GM18526 (cell line): ENCODE measurements around the gene NIF3L1.

Experiments
- POLR2A ChIP-seq: IDR thresholded peaks from 3 replicates; pipeline ENCODE4 v1.6.1; 2011; ENCODE audit not compliant: insufficient read length; ENCODE audit errors: extremely low read depth

The NIF3L1 gene, protein sequence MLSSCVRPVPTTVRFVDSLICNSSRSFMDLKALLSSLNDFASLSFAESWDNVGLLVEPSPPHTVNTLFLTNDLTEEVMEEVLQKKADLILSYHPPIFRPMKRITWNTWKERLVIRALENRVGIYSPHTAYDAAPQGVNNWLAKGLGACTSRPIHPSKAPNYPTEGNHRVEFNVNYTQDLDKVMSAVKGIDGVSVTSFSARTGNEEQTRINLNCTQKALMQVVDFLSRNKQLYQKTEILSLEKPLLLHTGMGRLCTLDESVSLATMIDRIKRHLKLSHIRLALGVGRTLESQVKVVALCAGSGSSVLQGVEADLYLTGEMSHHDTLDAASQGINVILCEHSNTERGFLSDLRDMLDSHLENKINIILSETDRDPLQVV

DNA sequence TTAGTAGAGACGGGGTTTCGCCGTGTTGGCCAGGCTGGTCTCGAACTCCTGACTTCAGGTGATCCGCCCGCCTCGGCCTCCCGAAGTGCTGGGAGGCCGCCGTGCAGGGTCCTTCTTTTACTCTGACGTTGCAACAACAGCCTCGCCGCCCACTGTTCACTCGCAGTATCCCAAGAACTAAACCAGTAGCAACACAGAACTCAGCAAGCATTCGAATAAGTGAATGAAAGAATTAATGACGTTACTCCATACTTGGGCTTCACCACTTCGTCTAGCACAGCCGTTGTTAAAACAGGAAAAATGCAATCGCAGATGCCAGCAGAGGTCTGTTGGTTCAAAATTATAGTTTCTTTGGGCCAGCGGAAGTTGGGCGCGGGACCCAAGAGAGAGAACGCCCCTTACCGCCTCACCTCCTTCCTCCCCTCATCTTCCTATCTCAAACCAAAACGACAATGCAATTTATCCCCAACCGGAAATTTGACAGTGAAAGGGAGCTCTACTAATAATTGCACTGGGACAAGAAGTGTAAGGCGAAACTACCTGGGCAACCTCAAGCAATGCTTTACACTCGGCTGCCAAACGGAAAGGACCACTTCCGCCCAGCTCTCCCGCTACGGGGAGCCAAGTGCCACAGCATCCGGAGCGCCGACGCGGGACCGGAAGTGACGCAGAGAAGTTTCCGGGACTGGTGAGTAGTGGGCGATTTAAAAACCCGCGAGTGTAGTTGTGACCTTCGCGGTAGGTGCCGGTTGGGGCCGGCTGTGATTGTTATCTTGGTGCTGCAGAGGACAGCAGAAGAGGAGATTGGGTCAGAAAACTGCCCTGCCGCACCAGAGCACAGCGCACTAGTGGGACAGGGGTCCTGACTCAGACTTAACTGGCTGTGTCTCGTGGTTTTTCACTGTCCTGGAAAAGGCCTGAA lies at the start of gene NIF3L1, which contains the start of gene PPIL3:
Gene NIF3L1, plus strand, starts transcription at position 668 of the 922 bp plus-strand sequence. CDS start 2,573 bp downstream, outside the sequence.
Gene PPIL3, minus strand, starts transcription at position 374 of the 922 bp plus-strand sequence. CDS start 1,462 bp downstream, outside the sequence.
- no peak for TF ChIP-seq POLR2A

DNA sequence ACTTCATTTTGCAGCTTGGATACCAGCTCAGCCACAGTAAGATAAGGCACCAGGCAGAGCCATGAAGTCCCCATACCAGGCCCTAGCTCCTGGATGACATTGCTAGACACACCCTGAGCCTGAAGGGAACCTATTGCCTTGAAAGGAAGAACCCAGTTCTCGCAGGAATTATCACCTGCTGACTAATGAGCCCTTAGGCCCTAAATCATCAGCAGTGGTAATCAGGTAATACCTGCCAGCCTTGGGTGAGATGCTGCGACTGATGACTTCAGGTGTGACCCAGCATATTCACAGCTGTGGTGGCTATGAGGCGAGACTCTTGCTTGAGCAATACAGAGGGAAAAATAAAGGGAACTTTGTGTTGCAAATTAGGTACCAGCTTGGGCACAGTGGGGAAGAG lies 49.7 kb upstream of the NIF3L1 start:
- TF ChIP-seq POLR2A = no peak

DNA sequence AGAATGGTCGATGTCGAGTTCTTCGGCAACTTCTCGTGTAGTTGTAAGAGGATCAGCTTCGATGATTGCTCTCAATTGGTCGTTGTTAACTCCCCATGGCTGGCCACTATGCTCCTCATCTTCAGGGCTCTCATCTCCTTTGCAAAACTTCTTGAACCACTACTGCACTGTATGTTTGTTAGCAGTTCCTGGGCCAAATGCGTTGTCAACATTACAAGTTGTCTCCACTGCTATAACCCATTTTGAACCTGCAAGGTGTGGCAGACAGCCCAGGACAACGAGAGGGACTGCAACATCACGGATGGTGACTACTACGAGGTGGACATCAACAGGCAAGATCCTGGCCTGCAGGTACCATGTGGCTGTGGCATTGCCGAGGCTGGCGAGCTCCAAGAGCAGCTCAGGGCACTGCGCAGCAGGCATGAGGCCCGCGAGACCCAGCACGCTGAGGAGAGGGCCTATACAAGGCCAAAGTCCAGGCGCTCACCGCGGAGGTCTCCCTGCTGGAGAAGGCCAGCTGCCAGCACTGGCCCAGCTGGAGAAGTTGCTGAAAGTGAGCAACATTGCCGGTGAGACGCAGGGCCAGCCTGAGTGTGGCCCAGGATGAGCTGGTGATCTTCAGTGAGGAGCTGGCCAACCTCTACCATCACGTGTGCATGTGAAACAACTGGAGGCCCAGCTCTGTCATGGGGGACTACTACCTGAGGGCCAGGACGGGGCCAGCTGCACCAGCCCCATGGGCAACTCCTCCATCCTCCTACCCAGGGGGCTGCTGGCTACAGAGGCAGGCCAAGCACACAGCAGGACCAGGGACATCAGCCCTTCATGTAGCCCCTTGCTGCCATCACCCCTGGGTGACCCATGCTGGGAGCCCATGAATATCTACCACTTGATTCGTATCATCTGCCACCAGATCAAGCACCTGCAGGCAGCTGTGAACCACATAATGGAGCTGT lies 44.9 kb upstream of the NIF3L1 start:
- TF ChIP-seq POLR2A = no peak

DNA sequence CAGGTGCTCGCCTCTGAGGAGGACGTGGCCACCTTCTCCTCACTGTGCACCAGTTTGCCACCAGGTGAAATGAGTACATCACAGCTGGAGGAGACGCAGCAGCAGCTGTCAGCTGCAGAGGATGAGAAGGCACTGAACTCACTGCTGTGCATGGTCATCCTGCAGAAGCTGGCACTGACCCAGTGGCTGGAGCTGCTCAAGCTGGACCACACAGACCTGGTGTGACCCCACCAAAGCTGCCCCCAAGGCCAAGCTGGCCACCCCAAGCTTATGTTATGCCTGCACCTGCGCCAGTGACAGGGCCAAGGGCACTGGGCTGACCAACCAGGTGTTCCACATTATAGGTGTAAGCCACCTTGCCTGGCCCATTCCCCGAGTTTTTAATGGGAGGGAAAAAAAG lies 44.0 kb upstream of the NIF3L1 start:
- no peak for TF ChIP-seq POLR2A

DNA sequence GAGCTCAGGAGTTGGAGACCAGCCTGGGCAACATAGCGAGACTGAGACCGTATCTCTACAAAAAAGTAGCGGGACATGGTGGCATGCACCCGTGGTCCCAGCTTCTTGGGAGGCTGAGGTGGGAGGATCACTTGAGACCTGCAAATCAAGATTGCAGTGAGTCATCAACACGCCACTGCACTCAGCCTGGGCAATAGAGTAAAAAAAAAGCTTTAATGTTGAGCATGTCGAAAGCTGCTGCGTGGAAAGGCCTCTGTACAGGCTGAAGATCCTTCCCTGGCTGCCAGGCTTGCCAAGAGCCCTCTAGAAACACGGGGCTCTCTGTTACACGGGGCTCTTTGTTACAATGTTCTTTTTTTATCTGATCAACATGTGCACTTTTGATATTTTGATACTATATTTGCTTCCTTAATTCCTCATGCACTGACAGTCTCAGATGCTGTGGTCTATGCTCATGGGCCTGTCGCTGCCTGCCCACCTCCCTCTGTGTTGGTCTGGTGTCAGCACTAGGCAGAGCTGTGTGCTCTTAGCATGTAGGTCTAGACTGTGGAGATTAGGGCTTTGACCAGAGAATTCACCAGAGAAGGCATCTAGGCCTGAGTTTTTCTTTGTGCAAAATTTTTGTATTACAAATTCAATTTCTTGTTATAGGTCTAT lies 43.4 kb upstream of the NIF3L1 start:
- no peak for TF ChIP-seq POLR2A

DNA sequence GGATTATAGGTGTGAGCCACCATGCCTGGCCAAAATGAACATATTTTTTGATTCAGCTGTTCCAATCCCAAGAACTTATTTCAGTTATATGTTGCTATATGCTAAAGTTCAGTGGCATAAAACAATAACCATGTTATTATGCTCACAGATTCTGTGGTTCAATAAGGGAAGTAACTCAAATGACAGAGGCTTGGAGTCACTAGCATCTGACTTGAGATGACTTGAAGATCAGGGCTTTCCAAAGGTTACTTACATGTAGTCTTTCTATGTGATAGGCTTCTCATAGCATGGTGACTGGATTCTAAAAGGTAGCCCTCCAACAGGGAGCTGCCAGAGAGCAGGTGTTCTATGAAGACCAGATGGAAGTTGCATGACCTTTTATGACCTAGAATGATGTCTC lies 41.9 kb upstream of the NIF3L1 start:
- TF ChIP-seq POLR2A = no peak

DNA sequence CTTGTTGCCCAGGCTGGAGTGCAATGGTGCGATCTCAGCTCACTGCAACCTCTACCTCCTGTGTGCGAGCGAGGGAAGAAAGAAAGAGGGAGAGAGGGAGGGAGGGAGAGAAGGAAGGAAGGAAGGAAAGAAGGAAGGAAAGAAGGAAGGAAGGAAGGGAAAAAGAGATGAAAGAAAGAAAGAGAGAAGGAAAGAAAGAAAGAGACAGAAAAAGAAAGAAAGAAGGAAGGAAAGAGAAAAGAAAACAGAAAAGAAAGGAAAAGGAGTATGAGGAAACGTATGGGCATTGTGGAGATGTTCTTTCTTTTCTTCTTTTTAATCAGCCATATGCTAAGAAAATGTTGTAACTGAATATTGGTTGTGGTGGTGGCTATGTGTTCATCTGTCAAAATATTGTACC lies 41.2 kb upstream of the NIF3L1 start:
- TF ChIP-seq POLR2A = no peak

DNA sequence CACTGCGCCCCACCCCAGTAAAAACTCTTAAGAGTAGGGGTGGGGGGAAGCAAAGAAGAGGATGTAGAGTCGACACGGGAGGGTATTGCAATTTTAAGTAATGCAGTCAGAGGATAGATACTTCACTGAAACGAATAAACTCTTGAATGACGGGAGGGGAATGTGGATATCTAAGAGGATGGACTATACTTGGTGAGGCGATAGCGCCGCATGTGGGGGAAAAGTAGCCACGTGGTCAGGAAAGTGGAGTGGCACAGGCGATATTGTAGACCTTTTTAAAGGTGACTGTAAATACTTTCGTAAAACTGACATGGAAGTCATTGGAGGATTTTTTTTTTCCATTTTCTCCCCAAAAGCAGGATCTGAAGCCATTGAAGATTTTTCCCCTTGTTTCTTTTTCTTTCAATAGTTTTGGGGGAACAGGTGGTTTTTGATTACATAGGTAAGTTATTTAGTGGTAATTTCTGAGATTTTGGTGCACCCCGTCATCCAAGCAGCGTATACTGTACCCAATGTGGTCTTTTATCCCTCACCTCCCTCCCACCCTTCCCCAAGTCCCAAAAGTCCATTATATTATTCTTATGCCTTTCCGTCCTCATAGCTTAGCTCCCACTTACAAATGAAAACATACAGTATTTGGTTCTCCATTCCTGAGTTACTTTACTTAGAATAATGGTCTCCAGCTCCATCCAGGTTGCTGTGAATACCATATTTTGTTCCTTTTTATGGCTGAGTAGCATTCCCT lies 38.5 kb upstream of the NIF3L1 start:
- no peak for TF ChIP-seq POLR2A

DNA sequence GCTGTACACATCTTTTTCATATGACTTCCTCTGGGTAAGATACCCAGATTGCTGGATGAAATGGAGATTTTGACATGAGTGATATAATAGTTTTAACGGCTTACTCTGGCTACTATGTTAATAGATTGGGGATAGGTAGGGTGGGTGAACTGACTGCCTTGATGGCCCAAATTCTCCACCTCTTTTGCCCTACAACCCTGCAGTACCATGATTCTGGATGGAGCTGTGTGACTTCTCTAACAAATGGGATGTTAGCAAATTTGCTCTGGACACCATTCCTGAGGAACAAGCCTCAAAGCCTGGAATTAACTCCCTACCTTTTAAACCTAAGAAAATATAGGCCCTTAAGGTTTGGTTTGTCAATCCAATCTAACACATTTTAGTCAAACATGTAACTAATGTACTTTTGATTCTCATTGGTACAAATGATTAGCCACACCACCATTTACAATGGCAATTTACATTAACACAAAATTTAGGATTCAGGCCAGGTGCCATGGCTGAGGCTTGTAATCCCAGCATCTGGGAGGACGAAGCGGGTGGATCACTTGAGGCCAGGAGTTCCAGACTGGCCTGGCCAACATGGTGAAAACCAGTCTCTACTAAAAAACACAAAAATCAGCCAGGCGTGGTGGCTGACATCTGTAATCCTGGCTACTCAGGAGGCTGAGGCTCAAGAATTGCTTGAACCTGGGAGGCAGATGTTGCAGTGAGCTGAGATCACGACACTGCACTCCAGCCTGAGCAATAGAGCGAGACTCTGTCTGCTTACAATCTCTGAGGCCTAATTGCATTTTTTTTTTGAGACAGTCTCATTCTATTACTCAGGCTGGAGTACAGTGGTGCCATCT lies 37.5 kb upstream of the NIF3L1 start:
- no peak for TF ChIP-seq POLR2A

DNA sequence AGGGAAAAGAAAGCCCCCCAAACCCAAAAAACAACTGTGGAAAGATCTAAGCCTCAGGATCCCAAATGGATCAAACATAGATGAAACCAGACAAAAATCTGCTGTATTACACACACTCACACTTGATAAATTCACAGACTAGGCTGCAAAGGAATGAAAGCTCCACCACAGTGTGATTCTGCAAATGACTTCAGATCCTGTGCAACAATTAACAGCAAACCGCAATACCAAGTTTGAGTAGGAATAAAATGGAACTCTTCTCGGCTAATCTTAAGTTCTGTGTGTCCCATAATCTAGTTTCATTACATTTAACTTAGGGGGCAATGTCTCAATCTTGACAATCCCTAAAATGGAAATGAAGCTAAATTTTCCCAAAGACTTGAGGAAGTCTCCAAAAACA lies 36.6 kb upstream of the NIF3L1 start:
- no peak for TF ChIP-seq POLR2A

DNA sequence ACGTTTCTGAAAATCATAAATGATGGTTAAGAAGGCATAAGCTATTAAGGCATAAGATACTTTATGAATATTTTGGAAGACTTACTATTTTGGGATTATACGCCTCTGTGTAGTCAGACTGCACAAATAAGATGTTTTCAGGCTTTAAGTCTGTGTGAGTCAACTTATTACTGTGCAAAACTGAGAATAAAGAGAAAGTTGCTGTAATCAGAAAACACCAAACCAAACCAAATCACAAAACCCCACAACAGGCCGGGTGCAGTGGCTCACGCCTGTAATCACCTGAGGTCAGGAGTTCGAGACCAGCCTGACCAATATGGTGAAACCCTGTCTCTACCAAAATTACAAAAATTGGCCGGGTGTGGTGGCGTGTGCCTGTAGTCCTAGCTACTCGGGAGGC lies 32.4 kb upstream of the NIF3L1 start:
- no peak for TF ChIP-seq POLR2A

DNA sequence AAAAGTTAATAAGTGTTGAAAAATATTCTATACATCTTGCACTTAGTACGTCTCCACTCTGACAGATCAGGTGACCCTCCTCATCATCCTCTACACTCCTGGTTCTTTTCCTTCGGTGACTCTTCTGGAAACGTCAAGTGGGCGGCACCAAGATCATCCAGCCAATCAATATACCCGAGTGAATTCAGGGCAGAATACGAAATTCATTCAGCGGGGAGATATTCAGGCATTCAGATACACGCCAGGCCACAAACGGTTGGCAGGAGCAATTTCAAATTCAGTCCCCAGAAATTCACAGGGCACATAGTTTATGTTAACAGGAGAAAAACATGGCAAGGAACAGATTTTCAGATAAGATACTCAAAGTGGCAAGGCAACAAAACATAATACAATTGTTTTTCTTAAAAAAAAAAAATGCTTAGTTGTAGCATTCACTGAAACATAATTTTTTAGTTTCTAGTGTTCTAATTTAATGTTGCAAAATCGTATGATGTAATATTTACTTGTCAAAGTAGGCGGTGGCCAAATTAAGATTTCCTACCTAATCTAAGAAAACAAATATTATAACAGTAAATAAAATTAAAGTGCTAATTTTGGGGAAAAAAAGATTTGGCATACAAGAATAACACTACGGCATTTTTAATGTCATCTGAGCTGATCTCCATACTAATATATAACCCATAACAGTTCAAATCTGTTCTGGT lies 28.9 kb upstream of the NIF3L1 start:
- no peak for TF ChIP-seq POLR2A
